Peyer's patch (tissue), 4 donors: ENCODE data around the gene EFS.

Experiments used
- CTCF ChIP-seq, 6 experiments: fragments of 450-650 bp in 4 of 6; fragments of 200-600 bp in 2 of 6; sonication (generic) in 1 of 6; IDR thresholded peaks; one replicate each; pipeline ENCODE4 v1.5.1; 2017 to 2019; ENCODE audit warnings: antibody characterized with exemption in 6 of 6, mild to moderate bottlenecking in 3 of 6, moderate library complexity in 1 of 6
- POLR2A ChIP-seq, 2 donors: fragments of 450-650 bp; IDR thresholded peaks; one replicate each; pipeline ENCODE4 v1.5.1; 2017; ENCODE audit warnings: antibody characterized with exemption in 2 of 2, mild to moderate bottlenecking in 2 of 2, moderate library complexity in 2 of 2

GRCh38 chr14:23382276-23382675, 17.3 kb upstream of the EFS start:
- TF ChIP-seq POLR2A (IDR thresholded peaks at IDR 0.05) (no peak), CTCF (IDR thresholded peaks at IDR 0.05) (no peak)
